ENCODE data around the gene TMEM248. TPM values are rescaled to one million over a fixed set of nuclear protein-coding genes. Genes with fewer than 3 reads are reported as not detected.
"Not testable (repeated sequence)": the region's sequence is repeated elsewhere in the genome, so short reads cannot be mapped to it uniquely, and the experiment has no call there.

TMEM248 gene
- polyA plus RNA-seq, 1 donor from 2014 or later, result 41.8 TPM

DNA sequence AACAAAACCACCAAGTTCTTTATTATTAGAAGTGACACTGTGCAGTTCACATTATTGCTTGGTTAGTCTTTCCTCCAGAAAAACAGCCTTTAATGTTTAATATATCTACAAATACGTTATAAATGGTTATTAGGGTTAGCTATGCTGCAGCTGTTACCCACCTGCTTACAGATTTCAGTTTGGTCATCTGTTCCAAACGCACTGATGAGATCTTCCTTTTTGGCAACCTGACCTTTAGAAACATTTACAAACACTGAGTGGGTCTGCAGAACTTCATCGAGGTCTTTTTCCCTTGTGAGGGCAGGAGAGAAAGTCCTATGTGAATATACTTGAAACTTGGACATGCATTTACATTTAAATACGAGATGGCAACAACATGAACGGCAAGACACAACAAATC lies 73.0 kb downstream of the TMEM248 start:
- peak overlapping the region; percentile 69 for H3K4me3 ChIP-seq (ENCODE audit: low read length)
- not testable (repeated sequence) for H3K4me2 ChIP-seq (ENCODE audit: low read length); H3K9me3 ChIP-seq (ENCODE audit: low read length); H3F3A ChIP-seq (ENCODE audit: insufficient read depth, low read length, poor library complexity, severe bottlenecking); H3K9me2 ChIP-seq (ENCODE audit: insufficient read depth, low read length); H3K27me3 ChIP-seq (ENCODE audit: insufficient read depth, low read depth, low read length); H3K9ac ChIP-seq (ENCODE audit: low read length); H2AFZ ChIP-seq (ENCODE audit: low read depth, low read length); H3K36me3 ChIP-seq (ENCODE audit: insufficient read depth, low read length); H3K79me2 ChIP-seq (replicated peaks; ENCODE audit: insufficient read depth, low read length); H3K27ac ChIP-seq (ENCODE audit: low read length); H4K20me1 ChIP-seq (ENCODE audit: insufficient read depth)

DNA sequence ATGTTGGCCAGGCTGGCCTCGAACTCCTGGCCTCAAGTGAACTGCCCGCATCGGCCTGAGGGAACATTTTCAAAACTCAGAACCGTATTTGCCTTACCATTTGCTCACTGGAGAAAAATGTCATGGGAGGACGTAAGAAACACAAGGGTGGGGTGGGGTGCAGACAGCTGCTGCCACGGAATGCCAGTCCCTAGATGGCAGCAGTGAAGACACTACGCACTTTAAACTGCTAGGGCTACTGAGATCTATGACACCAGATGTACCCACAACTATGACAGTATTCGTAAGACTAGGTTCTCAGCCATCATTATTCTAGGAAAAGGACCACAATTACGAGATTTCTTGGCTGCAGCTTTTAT lies 73.6 kb downstream of the TMEM248 start:
- TF ChIP-seq, protein P1, sequence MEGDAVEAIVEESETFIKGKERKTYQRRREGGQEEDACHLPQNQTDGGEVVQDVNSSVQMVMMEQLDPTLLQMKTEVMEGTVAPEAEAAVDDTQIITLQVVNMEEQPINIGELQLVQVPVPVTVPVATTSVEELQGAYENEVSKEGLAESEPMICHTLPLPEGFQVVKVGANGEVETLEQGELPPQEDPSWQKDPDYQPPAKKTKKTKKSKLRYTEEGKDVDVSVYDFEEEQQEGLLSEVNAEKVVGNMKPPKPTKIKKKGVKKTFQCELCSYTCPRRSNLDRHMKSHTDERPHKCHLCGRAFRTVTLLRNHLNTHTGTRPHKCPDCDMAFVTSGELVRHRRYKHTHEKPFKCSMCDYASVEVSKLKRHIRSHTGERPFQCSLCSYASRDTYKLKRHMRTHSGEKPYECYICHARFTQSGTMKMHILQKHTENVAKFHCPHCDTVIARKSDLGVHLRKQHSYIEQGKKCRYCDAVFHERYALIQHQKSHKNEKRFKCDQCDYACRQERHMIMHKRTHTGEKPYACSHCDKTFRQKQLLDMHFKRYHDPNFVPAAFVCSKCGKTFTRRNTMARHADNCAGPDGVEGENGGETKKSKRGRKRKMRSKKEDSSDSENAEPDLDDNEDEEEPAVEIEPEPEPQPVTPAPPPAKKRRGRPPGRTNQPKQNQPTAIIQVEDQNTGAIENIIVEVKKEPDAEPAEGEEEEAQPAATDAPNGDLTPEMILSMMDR (IDR thresholded peaks at IDR 0.05; ENCODE audit: poor library complexity, severe bottlenecking), result peak; percentile 65
- H2AFZ ChIP-seq (ENCODE audit: low read depth, low read length); H3K36me3 ChIP-seq (ENCODE audit: insufficient read depth, low read length); H3K79me2 ChIP-seq (replicated peaks; ENCODE audit: insufficient read depth, low read length); H3K9me2 ChIP-seq (ENCODE audit: insufficient read depth, low read length); H3F3A ChIP-seq (ENCODE audit: insufficient read depth, low read length, poor library complexity, severe bottlenecking); H3K27me3 ChIP-seq (ENCODE audit: insufficient read depth, low read depth, low read length); H4K20me1 ChIP-seq (ENCODE audit: insufficient read depth); H3K9me3 ChIP-seq (ENCODE audit: low read length): not testable (repeated sequence)
- peak overlapping the region; percentile 35 for H3K4me2 ChIP-seq (ENCODE audit: low read length)
- peak overlapping the region; percentile 83 for H3K9ac ChIP-seq (ENCODE audit: low read length)
- H3K27ac ChIP-seq (ENCODE audit: low read length), result peak overlapping the region; percentile 86
- peak overlapping the region; percentile 69 for H3K4me3 ChIP-seq (ENCODE audit: low read length)

DNA sequence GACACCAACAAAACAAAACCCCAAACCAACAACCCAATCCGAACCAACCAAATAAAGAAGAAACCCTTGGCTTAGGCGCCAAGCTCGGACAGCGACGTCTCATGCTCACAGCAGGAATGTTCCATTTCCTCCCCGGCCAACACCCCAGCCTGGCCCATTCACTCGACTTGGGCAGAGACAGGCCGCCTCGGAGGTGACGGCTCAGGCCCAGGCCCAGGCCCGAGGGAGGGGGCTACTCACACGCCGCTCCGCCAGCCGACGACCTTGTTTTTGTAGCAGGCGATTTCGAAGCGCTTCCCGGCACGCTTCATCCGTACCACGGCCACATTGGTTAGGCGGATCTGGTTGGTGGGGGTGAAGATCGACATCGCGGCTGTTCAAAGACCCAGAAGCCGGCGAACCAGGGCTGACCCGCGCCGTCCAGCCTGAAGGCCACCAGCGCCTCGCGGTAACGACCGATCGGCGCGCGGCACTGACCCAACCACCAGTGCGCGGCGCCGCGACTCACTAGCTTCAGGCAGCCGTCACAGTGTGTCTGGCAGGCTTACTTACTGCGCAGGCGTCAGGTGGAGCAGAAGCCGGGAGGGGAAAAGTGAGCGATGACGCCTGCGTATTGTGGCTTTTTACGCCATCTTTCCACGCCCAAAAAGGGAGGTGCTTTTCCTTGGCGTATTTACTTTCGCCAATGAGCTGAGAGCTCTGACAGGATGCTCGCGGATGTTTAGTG lies 74.2 kb downstream of the TMEM248 start, which contains the start of gene SBDS:
TSS of gene SBDS (minus strand) at position 537 of the 727 bp plus-strand sequence. CDS start at position 368, 169 bp downstream.
- Histone ChIP-seq H3K4me3 (ENCODE audit: low read length) (peak within 1 kb of the TSS; percentile 71), H3K9ac (ENCODE audit: low read length) (peak within 1 kb of the TSS; percentile 83), H3K27ac (ENCODE audit: low read length) (peak within 1 kb of the TSS; percentile 86), H3K4me2 (ENCODE audit: low read length) (peak within 1 kb of the TSS; percentile 62)
- H4K20me1 ChIP-seq (ENCODE audit: insufficient read depth); H3F3A ChIP-seq (ENCODE audit: insufficient read depth, low read length, poor library complexity, severe bottlenecking); H3K9me2 ChIP-seq (ENCODE audit: insufficient read depth, low read length); H2AFZ ChIP-seq (ENCODE audit: low read depth, low read length); H3K27me3 ChIP-seq (ENCODE audit: insufficient read depth, low read depth, low read length); H3K9me3 ChIP-seq (ENCODE audit: low read length); H3K79me2 ChIP-seq (replicated peaks; ENCODE audit: insufficient read depth, low read length); H3K36me3 ChIP-seq (ENCODE audit: insufficient read depth, low read length): not testable (repeated sequence)
- TF ChIP-seq MXI1 (conservative IDR thresholded peaks at IDR 0.05; ENCODE audit: poor library complexity, severe bottlenecking) (peak; percentile 93), POLR2AphosphoS5 (IDR thresholded peaks at IDR 0.05) (peak; percentile 97), SMC3 (conservative IDR thresholded peaks at IDR 0.05; ENCODE audit: poor library complexity) (peak; percentile 16), TAF1 (IDR thresholded peaks at IDR 0.05; ENCODE audit: low read depth) (peak; percentile 69)
- TF ChIP-seq, protein P2, sequence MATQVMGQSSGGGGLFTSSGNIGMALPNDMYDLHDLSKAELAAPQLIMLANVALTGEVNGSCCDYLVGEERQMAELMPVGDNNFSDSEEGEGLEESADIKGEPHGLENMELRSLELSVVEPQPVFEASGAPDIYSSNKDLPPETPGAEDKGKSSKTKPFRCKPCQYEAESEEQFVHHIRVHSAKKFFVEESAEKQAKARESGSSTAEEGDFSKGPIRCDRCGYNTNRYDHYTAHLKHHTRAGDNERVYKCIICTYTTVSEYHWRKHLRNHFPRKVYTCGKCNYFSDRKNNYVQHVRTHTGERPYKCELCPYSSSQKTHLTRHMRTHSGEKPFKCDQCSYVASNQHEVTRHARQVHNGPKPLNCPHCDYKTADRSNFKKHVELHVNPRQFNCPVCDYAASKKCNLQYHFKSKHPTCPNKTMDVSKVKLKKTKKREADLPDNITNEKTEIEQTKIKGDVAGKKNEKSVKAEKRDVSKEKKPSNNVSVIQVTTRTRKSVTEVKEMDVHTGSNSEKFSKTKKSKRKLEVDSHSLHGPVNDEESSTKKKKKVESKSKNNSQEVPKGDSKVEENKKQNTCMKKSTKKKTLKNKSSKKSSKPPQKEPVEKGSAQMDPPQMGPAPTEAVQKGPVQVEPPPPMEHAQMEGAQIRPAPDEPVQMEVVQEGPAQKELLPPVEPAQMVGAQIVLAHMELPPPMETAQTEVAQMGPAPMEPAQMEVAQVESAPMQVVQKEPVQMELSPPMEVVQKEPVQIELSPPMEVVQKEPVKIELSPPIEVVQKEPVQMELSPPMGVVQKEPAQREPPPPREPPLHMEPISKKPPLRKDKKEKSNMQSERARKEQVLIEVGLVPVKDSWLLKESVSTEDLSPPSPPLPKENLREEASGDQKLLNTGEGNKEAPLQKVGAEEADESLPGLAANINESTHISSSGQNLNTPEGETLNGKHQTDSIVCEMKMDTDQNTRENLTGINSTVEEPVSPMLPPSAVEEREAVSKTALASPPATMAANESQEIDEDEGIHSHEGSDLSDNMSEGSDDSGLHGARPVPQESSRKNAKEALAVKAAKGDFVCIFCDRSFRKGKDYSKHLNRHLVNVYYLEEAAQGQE (IDR thresholded peaks at IDR 0.05; ENCODE audit: borderline replicate concordance), result peak; percentile 76
